Measurements from ENCODE around the gene FAM187B. TPM values are rescaled to one million over a fixed set of nuclear protein-coding genes. Genes with fewer than 3 reads are reported as not detected.

Gene FAM187B
- 1 to 10 TPM in 1 of 2 donors, not detected in 1; 1.1 TPM for total RNA-seq

- no peaks in the 10 kb centered on the region for H3K36me3 ChIP-seq
- no peak for DNase-seq (ENCODE audit: low spot score)
- no peaks in the 10 kb centered on the region for H3K9me3 ChIP-seq
- intact Hi-C loops (cut with DNase I), result no loop called here
- no peak within 1 kb of the TSS for H3K4me3 ChIP-seq
- no peak within 1 kb of the TSS for H3K27ac ChIP-seq
- TF ChIP-seq POLR2A (IDR thresholded peaks at IDR 0.05) (no peak), POLR2AphosphoS5 (IDR thresholded peaks at IDR 0.05) (no peak)
- TF ChIP-seq, protein P1, sequence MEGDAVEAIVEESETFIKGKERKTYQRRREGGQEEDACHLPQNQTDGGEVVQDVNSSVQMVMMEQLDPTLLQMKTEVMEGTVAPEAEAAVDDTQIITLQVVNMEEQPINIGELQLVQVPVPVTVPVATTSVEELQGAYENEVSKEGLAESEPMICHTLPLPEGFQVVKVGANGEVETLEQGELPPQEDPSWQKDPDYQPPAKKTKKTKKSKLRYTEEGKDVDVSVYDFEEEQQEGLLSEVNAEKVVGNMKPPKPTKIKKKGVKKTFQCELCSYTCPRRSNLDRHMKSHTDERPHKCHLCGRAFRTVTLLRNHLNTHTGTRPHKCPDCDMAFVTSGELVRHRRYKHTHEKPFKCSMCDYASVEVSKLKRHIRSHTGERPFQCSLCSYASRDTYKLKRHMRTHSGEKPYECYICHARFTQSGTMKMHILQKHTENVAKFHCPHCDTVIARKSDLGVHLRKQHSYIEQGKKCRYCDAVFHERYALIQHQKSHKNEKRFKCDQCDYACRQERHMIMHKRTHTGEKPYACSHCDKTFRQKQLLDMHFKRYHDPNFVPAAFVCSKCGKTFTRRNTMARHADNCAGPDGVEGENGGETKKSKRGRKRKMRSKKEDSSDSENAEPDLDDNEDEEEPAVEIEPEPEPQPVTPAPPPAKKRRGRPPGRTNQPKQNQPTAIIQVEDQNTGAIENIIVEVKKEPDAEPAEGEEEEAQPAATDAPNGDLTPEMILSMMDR (IDR thresholded peaks at IDR 0.05), result no peak
- no peaks in the 10 kb centered on the region for H3K27me3 ChIP-seq (replicated peaks; ENCODE audit: insufficient read depth)
- no peaks in the 10 kb centered on the region for H3K4me1 ChIP-seq (replicated peaks)
- 88% methylated on average over 14 of the region's 14 CpGs for WGBS
These were observed at the start of gene FAM187B for GRCh38 chr19:35228177-35228930. TSS of gene FAM187B (minus strand) at chr19:35228739. CDS start at chr19:35228680, 59 bp downstream.

GRCh38 chr19:35276706-35277281, 48.3 kb upstream of the FAM187B start:
- 94% methylated on average over 28 of the region's 28 CpGs for WGBS
- DNase-seq (ENCODE audit: low spot score), result no peak
- no peaks in the 10 kb centered on the region for H3K4me1 ChIP-seq (replicated peaks)
- H3K27me3 ChIP-seq (replicated peaks; ENCODE audit: insufficient read depth), result no peaks in the 10 kb centered on the region
- intact Hi-C loops (cut with DNase I), result loop anchor here (10.0 kb wide), 1 partner anchor 218 kb away; the partner anchor contains the start of gene KRTDAP
- H3K27ac ChIP-seq, result no peak overlapping the region
- H3K9me3 ChIP-seq, result no peaks in the 10 kb centered on the region
- TF ChIP-seq POLR2A (IDR thresholded peaks at IDR 0.05), result no peak
- TF ChIP-seq, protein P1 (IDR thresholded peaks at IDR 0.05), result no peak
- no peak for TF ChIP-seq POLR2AphosphoS5 (IDR thresholded peaks at IDR 0.05)
- H3K36me3 ChIP-seq, result peaks cover 11 to 22% of the 10 kb centered on the region in 2 donors
- no peak overlapping the region for H3K4me3 ChIP-seq

- no peak for DNase-seq (ENCODE audit: low spot score)
- no peak overlapping the region for H3K4me3 ChIP-seq
- peaks cover 11 to 35% of the 10 kb centered on the region in 2 donors for H3K36me3 ChIP-seq
- no peak overlapping the region for H3K27ac ChIP-seq
- TF ChIP-seq POLR2AphosphoS5 (IDR thresholded peaks at IDR 0.05) (no peak), POLR2A (IDR thresholded peaks at IDR 0.05) (no peak)
- TF ChIP-seq, protein P1 (IDR thresholded peaks at IDR 0.05), result no peak
- 86% methylated on average over 5 of the region's 5 CpGs for WGBS
- H3K4me1 ChIP-seq (replicated peaks), result no peaks in the 10 kb centered on the region
- intact Hi-C loops (cut with DNase I), result loop anchor here (10.0 kb wide), 1 partner anchor 220 kb away; the partner anchor contains the start of gene KRTDAP
- H3K27me3 ChIP-seq (replicated peaks; ENCODE audit: insufficient read depth), result no peaks in the 10 kb centered on the region
- no peaks in the 10 kb centered on the region for H3K9me3 ChIP-seq
These were observed 45.8 kb upstream of the FAM187B start for GRCh38 chr19:35274323-35274722.

GRCh38 chr19:35273686-35274259, 45.2 kb upstream of the FAM187B start:
- intact Hi-C loops (cut with DNase I), result loop anchor here (10.0 kb wide), 1 partner anchor 221 kb away; the partner anchor contains the start of gene KRTDAP
- Histone ChIP-seq H3K36me3 (peaks cover 11 to 35% of the 10 kb centered on the region in 2 donors), H3K4me3 (no peak overlapping the region)

More at GRCh38 chr19:35273686-35274259, 45.2 kb upstream of the FAM187B start:
- TF ChIP-seq POLR2A (IDR thresholded peaks at IDR 0.05) (no peak), POLR2AphosphoS5 (IDR thresholded peaks at IDR 0.05) (no peak)
- TF ChIP-seq, protein P1 (IDR thresholded peaks at IDR 0.05), result no peak
- no peak for DNase-seq (ENCODE audit: low spot score)
- no peaks in the 10 kb centered on the region for H3K4me1 ChIP-seq (replicated peaks)
- 73% methylated on average over 14 of the region's 14 CpGs for WGBS
- H3K9me3 ChIP-seq, result no peaks in the 10 kb centered on the region
- H3K27ac ChIP-seq, result no peak overlapping the region
- H3K27me3 ChIP-seq (replicated peaks; ENCODE audit: insufficient read depth), result no peaks in the 10 kb centered on the region

All from prostate gland (tissue), 2 donors.